GM18505 (cell line): ENCODE data around the gene OTOL1.
A peak's percentile ranks its signal among the peaks of the same experiment; 100 is the strongest.

Source experiments
- ATAC-seq: cut with Tn5 transposase; IDR thresholded peaks from one replicate; pipeline ENCODE4 v1.9.1; 2021; ENCODE audit not compliant: unreplicated experiment
- POLR2A ChIP-seq: IDR thresholded peaks from 4 replicates; pipeline ENCODE4 v1.6.1; 2011; ENCODE audit warnings: borderline replicate concordance; ENCODE audit not compliant: insufficient read depth, insufficient read length; ENCODE audit errors: extremely low read depth

The OTOL1 gene

GRCh38 chr3:161496508-161496907 lies at the start of gene OTOL1:
Gene OTOL1, plus strand, starts transcription at chr3:161496808. Its CDS starts 0 bp downstream, at chr3:161496808.
- no peak for ATAC-seq
- TF ChIP-seq POLR2A = no peak

DNA sequence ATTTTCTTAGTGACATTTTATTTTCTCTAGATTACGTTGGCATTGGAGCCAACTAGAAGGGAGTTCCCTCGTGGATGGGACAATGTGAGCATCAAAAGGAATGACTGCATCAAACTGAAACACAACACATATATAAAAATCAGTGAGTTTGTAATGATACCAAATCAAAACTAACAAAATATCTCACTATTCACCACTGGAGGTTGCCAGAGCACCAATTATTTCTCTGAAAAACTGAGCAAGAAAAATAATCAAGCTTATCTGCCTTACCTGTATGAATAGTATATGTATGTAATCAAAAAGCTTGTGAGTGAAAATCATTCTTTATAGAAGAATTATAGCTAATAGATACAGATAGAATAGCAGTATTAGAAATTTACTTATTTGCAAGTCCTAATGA lies 46.8 kb upstream of the OTOL1 start:
- no peak for TF ChIP-seq POLR2A
- no peak for ATAC-seq

- ATAC-seq = no peak
- TF ChIP-seq POLR2A = no peak
These were observed 44.4 kb upstream of the OTOL1 start for GRCh38 chr3:161452179-161452578.

GRCh38 chr3:161454615-161455014 lies 42.0 kb upstream of the OTOL1 start:
- ATAC-seq = no peak
- TF ChIP-seq POLR2A = no peak

DNA sequence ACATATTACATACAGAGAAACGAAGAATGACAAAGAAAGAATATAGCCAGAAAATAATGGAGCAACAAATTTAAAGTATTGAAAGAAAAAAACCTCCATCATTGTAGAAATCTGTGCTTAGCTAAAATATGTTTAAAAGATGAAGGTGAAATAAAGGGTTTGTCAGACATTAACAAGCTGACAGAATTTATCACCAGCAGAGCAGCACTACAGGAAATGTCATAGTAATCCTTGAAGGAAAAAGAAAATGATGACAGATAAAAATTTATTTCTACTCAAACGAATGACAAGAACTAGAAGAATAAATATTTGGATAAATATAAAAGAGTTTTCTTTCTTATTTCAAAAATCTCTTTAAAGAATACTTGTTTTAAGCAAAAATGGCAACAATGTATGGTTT lies 40.6 kb upstream of the OTOL1 start:
- no peak for ATAC-seq
- TF ChIP-seq POLR2A = no peak

- TF ChIP-seq POLR2A = no peak
- ATAC-seq = no peak
These were observed 34.5 kb upstream of the OTOL1 start for GRCh38 chr3:161462138-161462537.

DNA sequence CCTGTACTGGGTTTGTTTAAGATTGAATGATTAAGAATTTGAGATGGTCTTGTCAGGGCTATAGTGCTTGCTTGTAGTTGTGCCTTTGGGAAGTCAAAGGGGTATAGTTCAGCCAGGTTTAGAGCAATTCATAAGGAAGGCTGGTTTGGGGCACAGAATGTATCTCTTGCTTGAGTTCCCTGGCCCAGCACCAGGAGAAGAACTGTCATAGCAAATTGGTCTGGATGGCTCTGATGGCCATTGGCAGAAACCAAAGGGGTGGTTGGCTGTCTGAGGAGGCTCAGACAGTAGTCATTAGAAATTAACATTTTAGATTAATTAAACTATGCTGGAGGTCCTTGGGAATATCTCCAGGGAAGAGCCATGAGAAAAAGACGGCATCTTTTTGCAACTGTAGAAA lies 25.4 kb upstream of the OTOL1 start:
- TF ChIP-seq POLR2A = no peak
- no peak for ATAC-seq

GRCh38 chr3:161474139-161474538 lies 22.5 kb upstream of the OTOL1 start:
- ATAC-seq = no peak
- no peak for TF ChIP-seq POLR2A

- no peak for ATAC-seq
- no peak for TF ChIP-seq POLR2A
These were observed 21.9 kb upstream of the OTOL1 start for GRCh38 chr3:161474741-161475140.

GRCh38 chr3:161475206-161475605 lies 21.4 kb upstream of the OTOL1 start:
- no peak for TF ChIP-seq POLR2A
- no peak for ATAC-seq

GRCh38 chr3:161475905-161476304 lies 20.7 kb upstream of the OTOL1 start:
- no peak for TF ChIP-seq POLR2A
- ATAC-seq = no peak

GRCh38 chr3:161484226-161484625 lies 12.4 kb upstream of the OTOL1 start:
- ATAC-seq = no peak
- no peak for TF ChIP-seq POLR2A

GRCh38 chr3:161488284-161488683 lies 8.3 kb upstream of the OTOL1 start:
- ATAC-seq = peak; percentile 50

DNA sequence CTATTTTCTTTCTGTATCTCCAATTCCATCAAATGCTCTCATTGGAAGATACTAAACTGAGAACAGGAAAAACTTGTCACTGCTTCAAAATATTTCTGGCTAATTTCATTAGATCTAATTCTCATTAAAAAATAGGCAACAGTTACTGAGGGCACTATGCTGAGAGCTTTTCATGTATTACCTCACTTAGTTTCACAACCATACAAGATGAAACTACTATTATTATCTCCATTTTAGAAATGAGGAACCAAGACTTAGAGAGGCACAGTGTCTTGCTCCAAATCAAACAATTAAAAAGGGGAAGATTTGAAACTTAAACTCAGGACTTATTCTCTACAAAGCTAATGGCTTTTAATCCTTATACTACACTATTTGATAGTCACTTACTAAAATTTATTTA lies 7.2 kb upstream of the OTOL1 start:
- ATAC-seq = peak; percentile 96
- TF ChIP-seq POLR2A = no peak

DNA sequence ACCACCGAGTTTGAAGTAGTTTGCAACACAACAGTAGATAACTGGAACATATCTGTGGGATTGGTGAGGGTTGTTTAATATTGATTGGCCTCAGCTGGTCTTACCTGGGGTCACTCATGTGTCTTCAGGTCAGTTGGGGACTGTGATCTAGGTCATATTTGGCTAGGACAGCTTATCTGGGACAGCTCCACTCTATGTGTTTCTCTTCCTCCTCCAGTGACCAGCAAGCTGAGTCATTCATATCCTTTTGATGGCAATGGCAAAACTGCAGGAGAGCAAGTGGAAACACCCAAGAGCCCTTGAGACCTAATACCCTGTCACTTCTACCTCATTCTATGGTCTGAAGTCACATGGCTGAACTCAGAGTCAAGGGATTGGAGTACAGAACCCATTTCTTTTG lies 5.8 kb upstream of the OTOL1 start:
- peak; percentile 59 for ATAC-seq

DNA sequence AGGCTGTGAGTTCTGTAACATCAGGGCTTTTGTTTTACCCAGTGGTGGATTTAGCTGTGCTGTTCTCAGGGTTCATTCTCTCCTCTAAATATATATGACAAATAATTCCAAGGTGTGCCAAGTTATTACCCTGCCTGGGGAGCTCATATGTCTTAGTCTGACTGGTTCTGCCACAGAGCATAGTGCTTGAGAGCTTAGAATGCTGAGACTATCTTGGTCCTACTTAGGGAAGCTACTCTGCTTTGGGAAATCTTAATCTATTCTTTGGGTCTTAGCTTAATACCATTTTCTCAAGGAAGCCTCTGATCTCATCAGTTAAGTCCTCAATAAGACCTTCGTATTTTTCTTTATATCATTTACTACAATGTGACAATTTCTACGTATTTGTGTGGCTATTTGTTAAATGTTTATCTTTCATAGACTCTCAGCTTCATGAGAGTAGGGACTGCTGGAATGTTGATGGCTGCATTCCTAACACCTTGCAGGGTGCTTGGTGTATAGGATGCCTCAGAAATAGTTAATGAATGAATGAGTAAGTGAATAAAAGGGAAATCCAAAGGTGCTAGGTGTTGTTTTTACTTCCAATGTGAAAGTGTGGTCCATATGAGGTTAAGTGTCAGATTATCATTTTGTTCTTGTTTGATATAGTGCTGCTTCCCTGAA lies 1.8 kb downstream of the OTOL1 start:
- TF ChIP-seq POLR2A = no peak
- no peak for ATAC-seq
